ENCODE data around the gene ELN. TPM values are rescaled to one million over a fixed set of nuclear protein-coding genes. Genes with fewer than 3 reads are reported as not detected.
A peak's percentile ranks its signal among the peaks of the same experiment; 100 is the strongest.

ELN gene
- total RNA-seq, 1 donor from 2014 or later, result 29.0 TPM

GRCh38 chr7:74020390-74020789 lies 7.6 kb upstream of the ELN start:
- ATAC-seq (no peak), DNase-seq (no peak)
- intact Hi-C loops (cut with micrococcal nuclease), result loop anchor here (10.0 kb wide), 1 partner anchor 146 kb away; no protein-coding TSS in a partner anchor

- ATAC-seq (no peak), DNase-seq (no peak)
- intact Hi-C loops (cut with micrococcal nuclease), result loop anchor here (10.0 kb wide), 1 partner anchor 147 kb away; no protein-coding TSS in a partner anchor
Measured at GRCh38 chr7:74021546-74022320, 6.2 kb upstream of the ELN start.

- ATAC-seq (no peak), DNase-seq (no peak)
- intact Hi-C loops (cut with micrococcal nuclease), result loop anchor here (10.0 kb wide), 1 partner anchor 148 kb away; no protein-coding TSS in a partner anchor
Measured at GRCh38 chr7:74022507-74022906, 5.5 kb upstream of the ELN start.

- DNase-seq (peak; percentile 67), ATAC-seq (peak; percentile 32)
- intact Hi-C loops (cut with micrococcal nuclease), result loop anchor here (10.0 kb wide), 1 partner anchor 148 kb away; no protein-coding TSS in a partner anchor
Measured at GRCh38 chr7:74023092-74023536, 4.9 kb upstream of the ELN start.

GRCh38 chr7:74023786-74024185 lies 4.2 kb upstream of the ELN start:
- intact Hi-C loops (cut with micrococcal nuclease), result loop anchor here (10.0 kb wide), 1 partner anchor 149 kb away; no protein-coding TSS in a partner anchor
- ATAC-seq (no peak), DNase-seq (no peak)

GRCh38 chr7:74025146-74025545 lies 2.8 kb upstream of the ELN start:
- intact Hi-C loops (cut with micrococcal nuclease), result loop anchor here (10.0 kb wide), 1 partner anchor 150 kb away; no protein-coding TSS in a partner anchor
- ATAC-seq (no peak), DNase-seq (no peak)

GRCh38 chr7:74025730-74026129 lies 2.2 kb upstream of the ELN start:
- ATAC-seq (no peak), DNase-seq (peak; percentile 21)
- intact Hi-C loops (cut with micrococcal nuclease), result loop anchor here (10.0 kb wide), 1 partner anchor 151 kb away; no protein-coding TSS in a partner anchor

GRCh38 chr7:74026406-74026902 lies 1.5 kb upstream of the ELN start:
- no peak for DNase-seq
- intact Hi-C loops (cut with micrococcal nuclease), result loop anchor here (10.0 kb wide), 1 partner anchor 152 kb away; no protein-coding TSS in a partner anchor
- ATAC-seq, result no peak

- ATAC-seq, result peak; percentile 70
- peak; percentile 90 for DNase-seq
- intact Hi-C loops (cut with micrococcal nuclease), result loop anchor here (10.0 kb wide), 1 partner anchor 152 kb away; no protein-coding TSS in a partner anchor
Measured at GRCh38 chr7:74026903-74027682, 880 bp upstream of the ELN start.

GRCh38 chr7:74028321-74028838 lies 407 bp downstream of the ELN start:
- DNase-seq (peak; percentile 42), ATAC-seq (no peak)
- intact Hi-C loops (cut with micrococcal nuclease), result loop anchor here (10.0 kb wide), 1 partner anchor 154 kb away; no protein-coding TSS in a partner anchor

- intact Hi-C loops (cut with micrococcal nuclease), result loop anchor here (10.0 kb wide), 1 partner anchor 154 kb away; no protein-coding TSS in a partner anchor
- DNase-seq, result peak; percentile 60
Measured at GRCh38 chr7:74029089-74029785, 1.3 kb downstream of the ELN start.

GRCh38 chr7:74029991-74030415 lies 2.0 kb downstream of the ELN start:
- intact Hi-C loops (cut with micrococcal nuclease), result loop anchor here (10.0 kb wide), 1 partner anchor 155 kb away; no protein-coding TSS in a partner anchor
- ATAC-seq, result no peak
- peak; percentile 37 for DNase-seq

More at GRCh38 chr7:74029089-74029785, 1.3 kb downstream of the ELN start:
- ATAC-seq, result no peak

GRCh38 chr7:74030861-74031260 lies 2.9 kb downstream of the ELN start:
- intact Hi-C loops (cut with micrococcal nuclease), result no loop called here
- ATAC-seq (no peak), DNase-seq (peak; percentile 30)

- intact Hi-C loops (cut with micrococcal nuclease), result no loop called here
- ATAC-seq (no peak), DNase-seq (no peak)
Measured at GRCh38 chr7:74031403-74032190, 3.6 kb downstream of the ELN start.

- DNase-seq, result peak; percentile 68
- intact Hi-C loops (cut with micrococcal nuclease), result no loop called here
- ATAC-seq, result peak; percentile 21
Measured at GRCh38 chr7:74032191-74032490, 4.2 kb downstream of the ELN start.

GRCh38 chr7:74032624-74033371 lies 4.8 kb downstream of the ELN start:
- intact Hi-C loops (cut with micrococcal nuclease), result no loop called here
- DNase-seq (peak; percentile 40), ATAC-seq (no peak)
